Tongue (tissue), 2 donors: ENCODE results near the gene PPDPF. TPM values are rescaled to one million over a fixed set of nuclear protein-coding genes. Genes with fewer than 3 reads are reported as not detected.
A peak's percentile ranks its signal among the peaks of the same experiment; 100 is the strongest.

Source experiments
- DNase-seq: peaks from one replicate; pipeline ENCODE4 v3.0.0-alpha.2; 2015
- total RNA-seq: library from RNA; depleted of rRNA; stranded (reverse); fragments of >200 nt; gene quantifications from one replicate; pipeline ENCODE4 v1.2.3, GENCODE V29; 2014

Gene PPDPF
- total RNA-seq, 1 donor from 2014 or later = 35.2 TPM

DNA sequence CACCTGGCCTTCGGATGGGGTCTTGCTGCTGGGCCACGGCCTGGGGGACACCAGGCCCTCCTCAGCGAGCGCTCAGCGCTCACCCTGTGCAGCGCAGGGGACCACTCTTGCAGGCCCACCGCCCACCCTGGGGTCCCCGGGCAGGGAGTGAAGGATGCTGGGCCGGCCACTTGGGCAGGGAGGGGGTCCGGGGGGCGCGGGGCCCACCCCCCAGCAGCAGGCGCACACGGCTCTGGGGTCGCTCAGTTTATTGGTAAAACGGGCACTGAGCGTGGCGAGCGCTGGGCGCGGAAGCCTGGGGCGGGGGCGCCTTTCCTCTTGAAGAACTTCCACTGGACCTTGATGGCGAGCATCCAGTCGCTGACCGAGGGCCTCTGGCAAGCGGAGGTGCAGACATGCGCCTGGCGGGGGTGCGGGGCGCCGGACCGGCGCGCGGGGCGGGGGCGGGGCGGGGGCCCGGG is 32.8 kb upstream of the PPDPF start:
- no peak for DNase-seq

DNA sequence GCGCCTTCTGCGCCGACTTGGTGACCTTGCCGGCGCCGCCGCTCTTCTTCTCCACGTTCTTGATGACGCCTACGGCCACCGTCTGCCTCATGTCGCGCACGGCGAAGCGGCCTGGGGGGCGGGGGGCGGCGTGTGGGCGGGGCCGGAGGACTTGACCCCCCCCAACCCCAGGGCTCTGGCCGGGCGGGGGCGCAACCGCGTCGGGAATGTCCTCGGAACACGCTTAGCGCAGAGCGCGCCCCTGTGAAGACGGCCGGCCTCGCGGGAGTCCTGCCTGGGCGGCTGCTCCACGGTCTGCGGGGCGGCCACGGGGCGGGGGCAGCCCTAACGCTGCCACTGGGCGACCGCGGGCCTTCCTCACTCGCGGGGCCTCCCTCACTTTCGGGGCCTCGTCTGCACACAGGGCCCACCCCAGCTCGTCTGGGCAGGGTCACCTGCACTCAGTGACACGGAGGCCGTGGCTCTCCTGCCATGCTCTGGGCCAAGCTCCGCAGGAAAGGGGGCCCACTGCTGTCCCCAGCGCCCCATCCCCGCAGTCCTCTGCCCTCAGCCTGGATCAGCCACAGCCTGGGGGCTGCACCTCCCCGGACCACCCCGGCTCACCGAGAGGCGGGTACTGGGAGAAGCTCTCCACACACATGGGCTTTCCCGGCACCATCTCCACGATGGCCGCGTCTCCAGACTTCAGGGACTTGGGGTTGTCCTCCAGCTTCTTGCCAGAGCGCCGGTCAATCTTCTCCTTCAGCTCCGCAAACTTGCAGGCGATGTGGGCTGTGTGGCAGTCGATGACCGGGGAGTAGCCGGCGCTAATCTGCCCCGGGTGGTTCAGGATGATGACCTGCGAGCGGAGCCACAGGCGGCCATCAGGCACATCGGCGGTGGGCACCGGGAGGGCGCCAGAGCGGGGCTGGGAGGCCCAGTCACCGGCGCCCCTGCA is 32.0 kb upstream of the PPDPF start:
- no peak for DNase-seq

DNA sequence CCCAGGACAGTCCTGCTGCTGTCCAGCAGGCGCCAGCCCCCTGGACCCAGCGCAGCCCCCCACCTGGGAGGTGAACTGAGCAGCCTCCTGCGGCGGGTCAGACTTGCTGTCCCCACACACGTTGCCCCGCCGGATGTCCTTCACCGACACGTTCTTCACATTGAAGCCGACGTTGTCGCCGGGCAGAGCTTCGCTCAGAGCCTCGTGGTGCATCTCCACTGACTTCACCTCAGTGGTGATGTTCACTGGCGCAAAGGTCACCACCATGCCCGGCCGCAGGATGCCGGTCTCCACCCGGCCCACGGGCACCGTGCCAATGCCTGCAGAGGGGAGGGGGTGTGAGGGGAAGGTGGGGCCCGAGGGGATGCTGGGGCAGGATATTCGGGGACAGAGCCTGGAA is 30.1 kb upstream of the PPDPF start:
- no peak for DNase-seq

DNA sequence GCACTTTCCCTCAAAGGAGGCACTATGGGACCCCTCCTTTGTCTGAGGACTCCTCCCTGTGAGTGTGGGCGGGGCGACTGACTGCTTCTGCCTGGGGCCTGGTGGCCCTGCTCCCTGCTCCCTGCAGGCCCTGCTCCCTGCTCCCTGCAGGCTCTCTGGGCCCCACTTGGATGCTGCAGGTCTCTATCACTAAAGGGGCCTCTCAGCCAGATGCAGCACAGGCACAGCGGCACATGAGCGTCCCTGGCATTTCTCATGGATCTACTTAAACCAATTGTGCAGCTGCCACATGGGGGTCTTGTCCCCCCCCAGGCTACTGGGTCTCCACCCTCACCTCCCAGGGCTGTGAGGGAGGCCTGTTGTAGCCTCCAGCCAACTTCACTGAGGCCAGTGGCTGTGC is 29.5 kb upstream of the PPDPF start:
- DNase-seq = no peak

GRCh38 chr20:63491635-63492230 is 28.8 kb upstream of the PPDPF start:
- no peak for DNase-seq

DNA sequence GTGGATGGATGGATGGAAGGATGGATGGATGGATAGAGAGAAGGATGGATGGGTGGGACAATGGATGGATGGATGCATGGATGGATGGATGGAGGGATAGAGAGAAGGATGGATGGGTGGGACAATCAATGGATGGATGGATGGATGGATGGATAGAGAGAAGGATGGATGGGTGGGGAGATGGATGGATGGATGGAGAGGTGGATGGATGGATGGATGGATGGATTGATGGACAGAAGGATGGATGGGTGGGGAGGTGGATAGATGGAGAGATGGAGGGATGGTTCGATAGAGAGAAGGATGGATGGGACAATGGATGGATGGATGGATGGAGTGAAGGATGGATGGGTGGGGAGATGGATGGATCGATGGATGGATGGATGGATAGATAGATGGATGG is 28.0 kb upstream of the PPDPF start:
- no peak for DNase-seq

DNA sequence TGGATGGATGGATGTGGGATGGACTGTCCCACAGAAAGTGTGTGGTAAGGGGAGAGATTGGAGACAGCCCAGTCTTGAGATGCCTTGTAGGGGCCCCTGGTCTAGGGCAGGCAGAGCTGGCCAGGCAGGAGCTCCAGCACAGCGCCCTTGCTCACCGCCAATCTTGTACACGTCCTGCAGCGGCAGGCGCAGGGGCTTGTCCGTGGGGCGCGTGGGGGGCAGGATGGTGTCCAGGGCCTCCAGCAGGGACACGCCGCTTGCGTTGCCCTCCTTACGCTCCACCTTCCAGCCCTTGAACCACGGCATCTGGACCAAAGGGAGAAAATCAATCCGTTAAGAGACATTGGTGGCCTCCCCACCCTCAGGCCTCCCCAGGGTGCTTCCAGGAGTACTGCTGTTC is 27.6 kb upstream of the PPDPF start:
- no peak for DNase-seq

GRCh38 chr20:63493563-63494020 is 27.0 kb upstream of the PPDPF start:
- DNase-seq = no peak

DNA sequence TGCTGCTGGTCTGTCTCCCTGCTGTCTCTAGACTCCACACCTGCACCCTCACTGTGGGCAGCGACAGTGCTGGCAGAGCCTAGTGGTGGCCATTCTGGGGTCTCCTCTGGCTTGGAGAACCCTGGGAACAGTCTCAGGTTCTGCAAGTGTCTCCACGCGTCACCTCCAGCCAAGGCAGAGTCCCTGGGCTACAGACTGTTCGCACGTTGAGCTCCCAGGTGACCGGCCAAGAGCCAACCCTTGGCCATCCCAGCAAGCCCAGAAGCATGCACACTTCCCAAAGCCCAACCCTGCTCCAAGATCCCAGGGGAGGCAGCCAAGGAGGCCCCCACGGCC is 26.5 kb upstream of the PPDPF start:
- DNase-seq = no peak

DNA sequence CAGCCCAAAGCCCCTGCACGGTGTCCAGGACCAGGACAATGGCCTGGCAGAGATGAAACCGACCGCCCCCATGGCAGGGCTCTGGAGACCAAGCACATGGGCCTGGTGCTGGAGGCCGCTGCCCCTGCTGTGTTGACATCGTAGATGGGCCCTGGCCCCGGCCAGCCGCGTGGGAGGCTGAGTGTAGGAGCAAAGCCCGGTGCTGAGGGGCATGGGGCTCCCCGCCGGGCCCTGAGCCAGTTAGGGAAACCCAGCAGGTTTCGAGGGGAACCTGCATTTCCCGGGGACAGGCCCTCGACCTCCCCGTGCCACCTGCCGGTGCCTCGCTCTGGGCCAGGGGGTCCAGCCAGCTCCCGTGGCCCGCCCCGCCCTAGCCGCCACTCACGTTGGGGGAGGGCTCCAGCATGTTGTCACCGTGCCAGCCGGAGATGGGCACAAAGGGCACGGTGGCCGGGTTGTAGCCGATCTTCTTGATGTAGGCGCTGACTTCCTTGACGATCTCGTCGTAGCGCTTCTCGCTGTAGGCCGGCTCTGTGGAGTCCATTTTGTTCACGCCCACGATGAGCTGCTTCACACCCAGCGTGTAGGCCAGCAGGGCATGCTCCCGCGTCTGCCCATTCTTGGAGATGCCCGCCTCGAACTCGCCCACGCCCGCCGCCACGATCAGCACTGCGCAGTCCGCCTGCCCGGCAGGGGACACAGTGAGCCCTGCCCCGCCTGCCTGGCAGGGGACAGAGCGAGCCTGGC is 26.0 kb upstream of the PPDPF start:
- DNase-seq = no peak

DNA sequence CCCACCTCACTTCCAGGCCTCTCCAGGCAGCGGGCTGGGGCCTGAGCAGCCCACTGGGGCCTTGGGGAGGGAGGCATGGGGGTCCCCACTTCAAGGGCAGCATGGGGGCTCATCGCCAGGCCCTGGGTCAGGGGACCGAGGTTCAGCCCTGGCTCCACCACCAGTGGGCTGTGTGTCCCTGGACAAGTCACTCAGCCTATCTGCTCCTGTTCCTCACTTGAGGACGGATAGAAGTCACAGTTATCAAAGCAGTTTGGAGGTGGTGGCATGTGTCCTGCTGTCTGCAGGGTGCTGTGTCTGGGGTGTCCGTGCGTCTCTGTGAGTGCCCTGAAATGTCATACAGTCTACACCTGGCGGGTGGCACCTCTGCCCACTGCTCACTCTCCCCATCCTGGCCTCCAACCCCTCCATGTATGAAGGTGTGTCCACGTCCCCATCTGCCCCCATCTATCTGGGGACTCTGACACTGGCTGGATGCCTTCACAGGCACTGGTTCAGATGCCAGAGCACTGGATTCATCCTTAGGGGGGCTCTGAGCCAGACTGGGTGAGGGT is 25.3 kb upstream of the PPDPF start:
- no peak for DNase-seq

DNA sequence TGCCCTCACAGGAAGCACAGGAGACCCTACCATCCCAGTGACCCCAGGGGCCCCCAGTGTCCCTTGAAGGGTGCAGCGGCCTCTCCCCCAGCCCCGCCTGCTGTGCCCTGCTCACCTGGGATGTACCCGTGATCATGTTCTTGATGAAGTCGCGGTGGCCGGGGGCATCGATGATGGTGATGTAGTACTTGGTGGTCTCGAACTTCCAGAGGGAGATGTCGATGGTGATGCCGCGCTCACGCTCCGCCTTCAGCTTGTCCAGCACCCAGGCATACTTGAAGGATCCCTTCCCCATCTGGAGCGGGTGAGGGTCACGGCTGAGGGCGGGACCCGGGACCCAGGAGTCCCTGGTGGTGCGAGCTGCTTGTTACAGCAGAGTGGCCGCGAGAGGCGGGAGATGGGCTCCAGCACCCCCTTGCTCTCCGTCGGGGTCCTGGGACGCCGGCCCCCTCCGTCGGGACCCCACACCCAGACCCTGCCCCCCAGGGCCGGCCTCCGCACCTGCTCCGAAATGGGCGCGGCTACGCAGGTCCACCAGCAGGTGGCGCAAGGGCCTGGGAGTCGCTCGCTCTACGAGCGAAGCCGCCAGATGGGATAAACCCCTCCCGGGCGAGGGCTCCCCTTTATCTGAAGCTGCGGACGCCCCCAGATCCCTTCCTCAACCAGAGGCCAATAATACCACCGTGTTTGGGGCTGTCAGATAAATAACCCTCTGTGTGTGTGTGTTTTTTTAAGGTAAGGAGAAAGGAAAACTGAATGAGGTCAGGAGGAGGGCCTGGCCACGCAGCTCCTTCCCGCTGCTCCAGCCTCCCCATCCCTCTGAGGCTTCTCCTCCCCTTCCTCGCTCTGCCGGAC is 24.6 kb upstream of the PPDPF start:
- DNase-seq = peak; percentile 76

DNA sequence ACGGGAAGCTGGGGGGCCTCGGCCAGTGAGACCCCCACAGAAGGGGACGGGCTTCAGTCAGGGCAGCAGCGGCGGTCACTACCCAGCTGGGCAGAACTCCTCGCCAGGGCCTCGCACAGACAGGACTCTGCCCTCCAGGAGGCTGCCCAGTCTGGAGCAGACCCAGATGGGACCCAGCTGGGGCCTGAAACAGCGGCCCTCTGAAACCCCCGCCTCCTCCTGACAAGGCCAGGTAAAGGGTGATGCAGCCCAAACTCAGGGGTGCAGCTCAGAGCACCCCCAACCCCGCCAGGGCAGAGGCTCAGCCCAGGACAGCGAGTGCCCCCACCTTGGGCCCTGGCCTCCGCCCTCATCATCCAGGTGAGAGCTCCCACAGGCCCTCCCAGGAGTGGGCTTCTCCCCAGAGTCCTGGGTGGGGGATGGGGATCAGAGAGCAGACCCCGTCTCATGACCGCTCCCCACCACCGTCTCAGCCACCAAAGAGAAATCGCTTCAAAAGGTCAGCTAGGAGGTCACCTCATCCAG is 23.9 kb upstream of the PPDPF start:
- DNase-seq = no peak

GRCh38 chr20:63497138-63497945 is 23.2 kb upstream of the PPDPF start:
- DNase-seq = no peak

GRCh38 chr20:63497946-63498935 is 22.3 kb upstream of the PPDPF start:
- no peak for DNase-seq

GRCh38 chr20:63498960-63499337 is 21.6 kb upstream of the PPDPF start, which contains the start of gene EEF1A2:
Gene EEF1A2 (minus strand): TSS chr20:63499083. CDS start chr20:63497763, 1,320 bp downstream.
- peak; percentile 55 for DNase-seq

GRCh38 chr20:63499338-63499969 is 21.1 kb upstream of the PPDPF start:
- no peak for DNase-seq

DNA sequence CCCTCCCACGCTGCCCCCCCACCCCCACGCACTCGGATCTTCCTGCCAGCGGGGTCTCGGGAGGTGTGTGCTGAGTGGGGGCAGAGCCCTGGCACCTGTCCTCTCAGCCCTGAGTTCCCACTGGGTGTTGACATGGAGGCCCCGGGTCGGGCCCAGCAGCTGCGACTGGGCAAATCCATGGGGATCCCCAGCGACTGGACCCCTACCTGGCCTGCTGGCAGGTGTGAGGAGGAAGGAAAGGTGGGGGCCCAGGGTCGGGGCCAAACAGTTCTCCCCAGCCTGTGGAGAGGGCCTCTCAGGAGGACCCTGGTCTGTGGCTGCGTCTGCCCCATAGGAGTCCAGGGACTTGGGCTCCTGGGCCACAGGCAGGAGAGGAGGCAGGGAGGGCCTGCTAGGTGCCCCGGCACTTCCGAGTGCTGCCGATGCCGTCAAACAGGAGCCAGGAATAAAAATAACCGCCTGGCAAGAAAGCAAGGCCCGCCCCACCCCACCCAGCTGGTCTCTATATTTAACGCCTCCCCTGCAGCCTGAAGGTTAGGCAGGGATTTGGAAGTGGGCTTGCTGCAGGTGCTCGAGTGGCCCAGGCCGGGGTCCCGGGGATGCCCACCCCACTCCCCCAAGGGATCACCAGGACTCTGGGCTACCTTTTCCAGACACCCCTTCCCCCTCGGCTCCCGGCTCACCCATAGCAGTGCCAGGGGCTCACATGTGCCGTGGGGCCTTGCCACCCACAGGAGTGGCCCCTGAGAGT is 20.2 kb upstream of the PPDPF start:
- peak; percentile 61 for DNase-seq
